Measurements from ENCODE around the gene N4BP2L2. TPM values are rescaled to one million over a fixed set of nuclear protein-coding genes. Genes with fewer than 3 reads are reported as not detected.

N4BP2L2 gene
- total and polyA plus RNA-seq, 2 of the 8 experiments (the other 6 are each of a cell fraction or from before 2014, with no cell fraction given): 14.6 to 67.6 TPM

DNA sequence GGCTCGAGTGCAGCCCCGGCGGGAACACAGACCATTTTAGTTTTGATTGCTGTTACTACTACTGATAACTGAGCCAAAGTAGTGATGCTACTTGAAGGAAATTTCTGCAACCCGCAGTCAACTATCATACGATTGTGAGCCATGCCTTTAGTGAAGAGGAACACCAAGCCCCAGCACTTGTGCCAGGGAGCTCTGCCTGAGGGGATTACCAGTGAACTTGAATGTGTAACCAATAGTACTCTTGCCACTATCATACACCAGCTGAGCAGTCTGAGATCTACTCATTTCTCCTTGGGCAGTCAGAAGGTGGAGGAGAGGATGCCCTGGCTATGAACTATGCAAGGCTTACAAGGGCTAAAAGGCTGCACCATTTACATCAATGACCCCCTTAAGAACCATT is 61.7 kb downstream of the N4BP2L2 start:
- no peak overlapping the region for H3K4me3 ChIP-seq (ENCODE audit: extremely low read depth in 1 of 4, insufficient read depth in 2 of 4, low read depth in 3 of 4, low read length in 4 of 4)
- no peaks in the 10 kb centered on the region for H3K23me2 ChIP-seq (ENCODE audit: low read depth, low read length)
- H3K36me3 ChIP-seq (ENCODE audit: control insufficient read depth in 2 of 4, insufficient read depth in 4 of 4, low read length in 3 of 4): no peaks in the 10 kb centered on the region
- H3K56ac ChIP-seq (replicated peaks; ENCODE audit: insufficient read length, low read depth, low read length): no peak overlapping the region
- H3K18ac ChIP-seq (ENCODE audit: extremely low read depth, low read length): no peak overlapping the region
- no peak for FAIRE-seq
- no peak overlapping the region for H2BK15ac ChIP-seq (ENCODE audit: low read length)
- H3K4me1 ChIP-seq (replicated peaks in 1 of 4; ENCODE audit: control insufficient read depth in 3 of 4, insufficient read depth in 4 of 4, low read length in 3 of 4): no peaks in the 10 kb centered on the region
- no peak overlapping the region for H3K4me2 ChIP-seq (ENCODE audit: insufficient read depth in 1 of 2, low read depth in 2 of 2, low read length in 2 of 2)
- no peak overlapping the region for H4K8ac ChIP-seq (ENCODE audit: extremely low read depth, insufficient read depth, low read length)
- no peak overlapping the region for H2BK12ac ChIP-seq (ENCODE audit: low read depth, low read length)
- H3K14ac ChIP-seq (ENCODE audit: insufficient read length): no peak overlapping the region
- no peak overlapping the region for H2BK120ac ChIP-seq (replicated peaks; ENCODE audit: low read depth, low read length)
- no peak overlapping the region for H4K91ac ChIP-seq (replicated peaks; ENCODE audit: insufficient read length, low read length)
- H3K27ac ChIP-seq (ENCODE audit: low read depth, low read length): no peak overlapping the region
- no peak for DNase-seq (ENCODE audit: low read depth in 1 of 2, low spot score in 2 of 2)
- no peak overlapping the region for H2BK20ac ChIP-seq (ENCODE audit: low read length)
- no peak overlapping the region for H3K23ac ChIP-seq (ENCODE audit: insufficient read length)
- H4K5ac ChIP-seq (ENCODE audit: insufficient read length, low read depth, low read length): no peak overlapping the region
- H2AFZ ChIP-seq (ENCODE audit: low read length): no peak overlapping the region
- H3K79me1 ChIP-seq (ENCODE audit: low read depth, low read length): no peaks in the 10 kb centered on the region
- H3K4ac ChIP-seq (replicated peaks; ENCODE audit: insufficient read length, low read depth, low read length): no peak overlapping the region
- no peaks in the 10 kb centered on the region for H3K79me2 ChIP-seq (ENCODE audit: control insufficient read depth in 1 of 2, insufficient read depth in 2 of 2, low read length in 2 of 2)
- no peaks in the 10 kb centered on the region for H3K9me3 ChIP-seq (ENCODE audit: insufficient read depth in 2 of 2, low read depth in 1 of 2, low read length in 1 of 2)
- H2AK5ac ChIP-seq (ENCODE audit: low read depth, low read length): no peak overlapping the region
- ChIA-PET CTCF (ENCODE audit: partially characterized antibody) (interaction anchor here (0.9 to 1.7 kb wide), 4 partner anchors 8 to 209 kb away, joined by 3 to 5 read pairs (median 3); no protein-coding TSS in a partner anchor), POLR2A (ENCODE audit: partially characterized antibody) (no interaction called here)
- H2BK5ac ChIP-seq (ENCODE audit: low read depth, low read length): no peak overlapping the region
- H3K27me3 ChIP-seq (replicated peaks in 1 of 4; ENCODE audit: control insufficient read depth in 3 of 4, extremely low read depth in 1 of 4, insufficient read depth in 3 of 4, low read length in 3 of 4): no peaks in the 10 kb centered on the region
- H4K20me1 ChIP-seq (replicated peaks in 1 of 2; ENCODE audit: control insufficient read depth in 1 of 2, insufficient read depth in 2 of 2, low read length in 2 of 2): no peaks in the 10 kb centered on the region
- no peak overlapping the region for H3K9ac ChIP-seq (replicated peaks in 1 of 4; ENCODE audit: extremely low read depth in 1 of 4, low read depth in 3 of 4, low read length in 3 of 4)
- WGBS, 2 experiments (ENCODE audit: extremely low coverage in 1 of 2, insufficient coverage in 1 of 2, insufficient read length in 1 of 2, insufficient replicate concordance in 2 of 2, low coverage in 1 of 2, low lambda C conversion rate in 2 of 2, missing lambda C conversion rate in 1 of 2): 90% methylated on average over 5 of the region's 5 CpGs; no CpG with 5 or more reads in 1 of the 2 experiments
- TF ChIP-seq SRF (IDR thresholded peaks at IDR 0.05; ENCODE audit: low read depth, low read length) (no peak), TEAD4 (IDR thresholded peaks at IDR 0.05; ENCODE audit: low read depth, low read length) (no peak)
